Activated T-cell treated with anti-CD3 and anti-CD28 coated beads, Interleukin-2, amount 50 U/mL, for 1 hour (primary cell): ENCODE data around the gene AGRP.
"Not testable (repeated sequence)": the region's sequence is repeated elsewhere in the genome, so short reads cannot be mapped to it uniquely, and the experiment has no call there.

Experiments
- DNase-seq: peaks from one replicate; pipeline ENCODE4 v3.0.0-alpha.2; 2020

Gene AGRP

GRCh38 chr16:67483150-67483549, at the start of gene AGRP:
TSS of gene AGRP (minus strand) at chr16:67483547. CDS start at chr16:67483398, 149 bp downstream.
- DNase-seq = no peak

GRCh38 chr16:67531247-67531646, 47.9 kb upstream of the AGRP start:
- no peak for DNase-seq

- peak; percentile 36 for DNase-seq
Measured at GRCh38 chr16:67530013-67530939, 46.9 kb upstream of the AGRP start.

GRCh38 chr16:67529582-67530012, 46.2 kb upstream of the AGRP start:
- peak; percentile 29 for DNase-seq

- DNase-seq = no peak
Measured at GRCh38 chr16:67528870-67529581, 45.7 kb upstream of the AGRP start.

- peak; percentile 62 for DNase-seq
Measured at GRCh38 chr16:67528222-67528869, 45.0 kb upstream of the AGRP start, which contains the start of gene RIPOR1. TSS of gene RIPOR1 (plus strand) at chr16:67528829. CDS start at chr16:67538447, 9,618 bp downstream.

- DNase-seq = no peak
Measured at GRCh38 chr16:67526149-67526791, 42.9 kb upstream of the AGRP start.

GRCh38 chr16:67525176-67525860, 42.0 kb upstream of the AGRP start:
- DNase-seq = no peak

- DNase-seq = peak; percentile 98
Measured at GRCh38 chr16:67521095-67521804, 37.9 kb upstream of the AGRP start.

GRCh38 chr16:67519242-67519641, 35.9 kb upstream of the AGRP start:
- DNase-seq = no peak

GRCh38 chr16:67518676-67519075, 35.3 kb upstream of the AGRP start:
- DNase-seq = no peak

- DNase-seq = no peak
Measured at GRCh38 chr16:67517661-67518423, 34.5 kb upstream of the AGRP start.

GRCh38 chr16:67517155-67517445, 33.8 kb upstream of the AGRP start:
- no peak for DNase-seq

- DNase-seq = no peak
Measured at GRCh38 chr16:67516296-67517154, 33.2 kb upstream of the AGRP start.

- DNase-seq = peak; percentile 75
Measured at GRCh38 chr16:67514382-67514828, 31.1 kb upstream of the AGRP start.

GRCh38 chr16:67513892-67514291, 30.5 kb upstream of the AGRP start:
- DNase-seq = not testable (repeated sequence)

- DNase-seq = no peak
Measured at GRCh38 chr16:67509016-67509415, 25.7 kb upstream of the AGRP start.

GRCh38 chr16:67506468-67506867, 23.1 kb upstream of the AGRP start:
- DNase-seq = no peak
